ENCODE measurements around the gene MAGI1.

The MAGI1 gene

DNA sequence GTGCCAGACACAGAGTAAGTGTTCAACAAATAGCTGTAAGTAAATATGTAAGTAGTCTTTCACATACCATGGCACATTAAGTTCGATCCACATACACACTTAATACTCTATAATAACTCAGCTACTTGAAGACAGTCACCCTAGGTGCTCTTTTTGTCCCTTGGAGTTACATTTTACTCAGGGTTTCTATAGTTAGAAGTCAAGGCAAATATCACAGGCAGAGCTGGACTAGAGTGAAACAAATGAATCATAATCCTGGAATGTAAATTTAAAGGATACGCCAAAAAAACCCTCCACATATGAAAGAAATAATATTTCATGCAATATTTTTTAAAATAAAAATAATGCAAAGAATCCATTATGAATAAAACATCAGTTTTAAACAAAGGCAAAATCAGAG lies 461.8 kb downstream of the MAGI1 start:
- peaks cover 6% of the 10 kb centered on the region; the same call in 1 of the 2 replicates for H3K9me3 ChIP-seq (ENCODE audit: insufficient read depth, low read depth, low read length)

DNA sequence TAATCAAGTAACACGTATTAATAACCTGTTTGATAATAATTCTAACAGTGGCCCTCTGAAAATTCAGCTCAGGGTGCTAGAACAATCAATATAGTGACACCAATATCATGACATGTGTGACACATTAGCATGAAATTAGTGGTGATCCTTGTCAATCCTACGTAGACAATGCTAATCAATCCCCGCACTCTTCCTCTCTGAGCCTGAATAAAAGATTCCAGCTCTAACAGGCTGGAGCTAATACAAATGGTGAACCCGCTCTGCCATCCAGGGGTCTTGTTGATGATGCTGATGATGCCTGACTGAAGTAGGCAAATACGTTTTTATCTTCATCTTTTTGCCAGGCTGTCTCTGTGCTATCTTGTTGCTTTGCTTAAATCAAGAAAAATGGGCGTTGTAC lies 462.5 kb downstream of the MAGI1 start:
- Histone ChIP-seq H3K4me2 (ENCODE audit: low read depth, low read length, poor library complexity, severe bottlenecking) (no peak overlapping the region), H3K9ac (ENCODE audit: low read depth, low read length, poor library complexity, severe bottlenecking) (no peak overlapping the region), H3K9me3 (ENCODE audit: insufficient read depth, low read depth, low read length) (peaks cover 6% of the 10 kb centered on the region; the same call in 1 of the 2 replicates), H3K9me2 (replicated peaks; ENCODE audit: low read depth, low read length) (no peaks in the 10 kb centered on the region), H4K20me1 (ENCODE audit: insufficient read depth, low read length, poor library complexity, severe bottlenecking) (no peaks in the 10 kb centered on the region), H3K4me1 (ENCODE audit: insufficient read depth, low read length, poor library complexity, severe bottlenecking) (no peaks in the 10 kb centered on the region), H3K36me3 (ENCODE audit: insufficient read depth, low read length) (no peaks in the 10 kb centered on the region), H2AFZ (ENCODE audit: low read length) (no peak overlapping the region), H3K79me2 (ENCODE audit: insufficient read depth, low read length) (no peaks in the 10 kb centered on the region), H3F3A (ENCODE audit: low read depth) (no peaks in the 10 kb centered on the region), H3K27me3 (ENCODE audit: insufficient read depth, low read length, poor library complexity, severe bottlenecking) (no peaks in the 10 kb centered on the region), H3K4me3 (ENCODE audit: low read length, poor library complexity, severe bottlenecking) (no peak overlapping the region)
- no peak for TF ChIP-seq EZH2phosphoT487 (IDR thresholded peaks at IDR 0.05; ENCODE audit: borderline replicate concordance)
- TF ChIP-seq, protein P1, sequence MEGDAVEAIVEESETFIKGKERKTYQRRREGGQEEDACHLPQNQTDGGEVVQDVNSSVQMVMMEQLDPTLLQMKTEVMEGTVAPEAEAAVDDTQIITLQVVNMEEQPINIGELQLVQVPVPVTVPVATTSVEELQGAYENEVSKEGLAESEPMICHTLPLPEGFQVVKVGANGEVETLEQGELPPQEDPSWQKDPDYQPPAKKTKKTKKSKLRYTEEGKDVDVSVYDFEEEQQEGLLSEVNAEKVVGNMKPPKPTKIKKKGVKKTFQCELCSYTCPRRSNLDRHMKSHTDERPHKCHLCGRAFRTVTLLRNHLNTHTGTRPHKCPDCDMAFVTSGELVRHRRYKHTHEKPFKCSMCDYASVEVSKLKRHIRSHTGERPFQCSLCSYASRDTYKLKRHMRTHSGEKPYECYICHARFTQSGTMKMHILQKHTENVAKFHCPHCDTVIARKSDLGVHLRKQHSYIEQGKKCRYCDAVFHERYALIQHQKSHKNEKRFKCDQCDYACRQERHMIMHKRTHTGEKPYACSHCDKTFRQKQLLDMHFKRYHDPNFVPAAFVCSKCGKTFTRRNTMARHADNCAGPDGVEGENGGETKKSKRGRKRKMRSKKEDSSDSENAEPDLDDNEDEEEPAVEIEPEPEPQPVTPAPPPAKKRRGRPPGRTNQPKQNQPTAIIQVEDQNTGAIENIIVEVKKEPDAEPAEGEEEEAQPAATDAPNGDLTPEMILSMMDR (conservative IDR thresholded peaks at IDR 0.05; ENCODE audit: low read length): no peak

More for the DNA sequence above, 461.8 kb downstream of the MAGI1 start:
- no peak overlapping the region for H3K4me2 ChIP-seq (ENCODE audit: low read depth, low read length, poor library complexity, severe bottlenecking)
- H3K79me2 ChIP-seq (ENCODE audit: insufficient read depth, low read length): no peaks in the 10 kb centered on the region
- no peaks in the 10 kb centered on the region for H4K20me1 ChIP-seq (ENCODE audit: insufficient read depth, low read length, poor library complexity, severe bottlenecking)
- no peak overlapping the region for H2AFZ ChIP-seq (ENCODE audit: low read length)
- no peaks in the 10 kb centered on the region for H3F3A ChIP-seq (ENCODE audit: low read depth)
- no peak overlapping the region for H3K4me3 ChIP-seq (ENCODE audit: low read length, poor library complexity, severe bottlenecking)
- H3K4me1 ChIP-seq (ENCODE audit: insufficient read depth, low read length, poor library complexity, severe bottlenecking): no peaks in the 10 kb centered on the region
- H3K9me2 ChIP-seq (replicated peaks; ENCODE audit: low read depth, low read length): no peaks in the 10 kb centered on the region
- no peaks in the 10 kb centered on the region for H3K36me3 ChIP-seq (ENCODE audit: insufficient read depth, low read length)
- no peak overlapping the region for H3K9ac ChIP-seq (ENCODE audit: low read depth, low read length, poor library complexity, severe bottlenecking)
- TF ChIP-seq, protein P1 (conservative IDR thresholded peaks at IDR 0.05; ENCODE audit: low read length): no peak
- no peak for TF ChIP-seq EZH2phosphoT487 (IDR thresholded peaks at IDR 0.05; ENCODE audit: borderline replicate concordance)
- H3K27me3 ChIP-seq (ENCODE audit: insufficient read depth, low read length, poor library complexity, severe bottlenecking): no peaks in the 10 kb centered on the region

DNA sequence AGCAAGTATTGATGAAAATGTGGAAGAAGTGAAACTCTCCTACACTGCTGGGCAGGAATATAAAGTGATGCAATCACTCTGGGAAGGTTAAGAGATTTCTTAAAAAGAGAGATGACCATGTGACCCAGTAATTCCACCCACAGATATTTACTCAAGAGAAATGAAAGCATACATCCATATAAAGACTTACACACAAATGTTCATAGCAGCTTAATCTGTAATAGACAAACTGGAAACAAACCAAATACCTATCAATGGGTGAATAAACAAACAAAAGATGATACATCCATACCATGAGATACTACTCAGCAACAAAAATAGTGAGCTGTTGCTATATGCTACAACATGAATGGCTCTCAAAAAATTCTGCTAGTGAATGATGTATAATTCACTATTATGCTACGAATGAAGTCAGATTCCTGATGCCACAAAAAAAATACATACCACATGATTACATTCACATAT lies 463.3 kb downstream of the MAGI1 start:
- Histone ChIP-seq H3K9me3 (ENCODE audit: insufficient read depth, low read depth, low read length) (peaks cover 6% of the 10 kb centered on the region; the same call in 1 of the 2 replicates), H3K9me2 (replicated peaks; ENCODE audit: low read depth, low read length) (no peaks in the 10 kb centered on the region), H3K4me3 (ENCODE audit: low read length, poor library complexity, severe bottlenecking) (no peak overlapping the region), H3K9ac (ENCODE audit: low read depth, low read length, poor library complexity, severe bottlenecking) (no peak overlapping the region), H4K20me1 (ENCODE audit: insufficient read depth, low read length, poor library complexity, severe bottlenecking) (no peaks in the 10 kb centered on the region), H2AFZ (ENCODE audit: low read length) (no peak overlapping the region), H3K79me2 (ENCODE audit: insufficient read depth, low read length) (no peaks in the 10 kb centered on the region), H3K4me1 (ENCODE audit: insufficient read depth, low read length, poor library complexity, severe bottlenecking) (no peaks in the 10 kb centered on the region), H3K36me3 (ENCODE audit: insufficient read depth, low read length) (no peaks in the 10 kb centered on the region), H3K27me3 (ENCODE audit: insufficient read depth, low read length, poor library complexity, severe bottlenecking) (no peaks in the 10 kb centered on the region), H3K4me2 (ENCODE audit: low read depth, low read length, poor library complexity, severe bottlenecking) (no peak overlapping the region), H3F3A (ENCODE audit: low read depth) (no peaks in the 10 kb centered on the region)
- no peak for TF ChIP-seq EZH2phosphoT487 (IDR thresholded peaks at IDR 0.05; ENCODE audit: borderline replicate concordance)
- TF ChIP-seq, protein P1 (conservative IDR thresholded peaks at IDR 0.05; ENCODE audit: low read length): no peak

Data from Loucy (cell line).